ENCODE data around the gene GLT8D1.
"Not testable (repeated sequence)": the region's sequence is repeated elsewhere in the genome, so short reads cannot be mapped to it uniquely, and the experiment has no call there.

The GLT8D1 gene, protein sequence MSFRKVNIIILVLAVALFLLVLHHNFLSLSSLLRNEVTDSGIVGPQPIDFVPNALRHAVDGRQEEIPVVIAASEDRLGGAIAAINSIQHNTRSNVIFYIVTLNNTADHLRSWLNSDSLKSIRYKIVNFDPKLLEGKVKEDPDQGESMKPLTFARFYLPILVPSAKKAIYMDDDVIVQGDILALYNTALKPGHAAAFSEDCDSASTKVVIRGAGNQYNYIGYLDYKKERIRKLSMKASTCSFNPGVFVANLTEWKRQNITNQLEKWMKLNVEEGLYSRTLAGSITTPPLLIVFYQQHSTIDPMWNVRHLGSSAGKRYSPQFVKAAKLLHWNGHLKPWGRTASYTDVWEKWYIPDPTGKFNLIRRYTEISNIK

DNA sequence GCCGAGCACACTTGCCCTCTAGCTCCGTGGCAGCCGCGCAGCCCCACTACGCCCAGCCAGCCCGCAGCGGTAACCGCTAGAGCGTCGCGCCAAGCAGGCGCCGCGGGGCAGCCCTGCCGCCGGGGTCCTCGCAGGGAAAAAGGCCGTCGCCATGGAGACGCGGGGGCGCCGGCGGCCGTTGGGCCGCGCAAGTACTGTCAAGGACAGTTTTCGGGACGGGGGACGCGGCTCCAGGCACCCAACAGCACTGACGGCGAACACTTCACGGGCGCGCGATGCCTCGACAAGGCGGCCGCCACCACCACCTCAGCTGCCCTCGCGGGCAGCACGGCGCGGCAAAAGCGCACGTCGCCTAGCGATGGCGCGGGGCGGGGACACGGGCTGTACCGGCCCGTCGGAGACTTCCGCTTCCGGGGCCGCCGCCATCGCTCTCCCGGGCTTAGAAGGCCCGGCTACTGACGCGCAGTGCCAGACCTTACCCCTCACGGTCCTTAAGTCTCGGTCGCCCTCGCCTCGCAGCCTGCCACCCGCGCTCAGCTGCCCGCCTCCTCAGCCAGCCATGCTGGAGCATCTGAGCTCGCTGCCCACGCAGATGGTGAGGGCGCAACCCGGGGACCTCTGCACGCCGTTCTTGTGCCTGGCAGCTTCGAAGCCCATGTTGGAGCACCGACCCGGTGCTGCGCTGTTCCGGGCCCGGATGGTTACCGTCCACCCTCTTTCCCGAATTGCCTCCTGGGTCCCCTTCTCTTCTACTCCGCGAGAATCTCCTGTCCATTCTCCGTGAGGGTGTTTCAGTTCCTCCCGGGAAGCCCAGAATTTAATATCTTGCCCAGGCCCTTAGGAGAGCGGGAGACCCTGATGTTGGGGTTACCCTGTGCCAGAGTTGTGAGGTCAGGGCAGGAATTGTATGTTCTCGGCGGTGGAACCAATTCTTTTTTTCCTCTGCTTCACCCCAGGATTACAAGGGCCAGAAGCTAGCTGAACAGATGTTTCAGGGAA lies at the start of gene GLT8D1, which contains the start of gene SPCS1:
Gene GLT8D1, minus strand, starts transcription at position 104 of the 999 bp plus-strand sequence. CDS start 5,331 bp downstream, outside the sequence.
Gene SPCS1, plus strand, starts transcription at position 419 of the 999 bp plus-strand sequence. Its CDS starts 141 bp downstream, at position 560.
- H3K9me3 Mint-ChIP-seq: no peaks in the 10 kb centered on the region
- H3K4me3 Mint-ChIP-seq: peak within 1 kb of the TSS; percentile 98
- H3K4me1 Mint-ChIP-seq (ENCODE audit: low read depth): peaks cover 26% of the 10 kb centered on the region
- H3K36me3 Mint-ChIP-seq (ENCODE audit: low read depth): peaks cover 24% of the 10 kb centered on the region
- DNase-seq (ENCODE audit: low spot score): peak; percentile 85
- no peaks in the 10 kb centered on the region for H3K27me3 Mint-ChIP-seq (ENCODE audit: low read depth)
- H3K27ac Mint-ChIP-seq: peak within 1 kb of the TSS; percentile 92

DNA sequence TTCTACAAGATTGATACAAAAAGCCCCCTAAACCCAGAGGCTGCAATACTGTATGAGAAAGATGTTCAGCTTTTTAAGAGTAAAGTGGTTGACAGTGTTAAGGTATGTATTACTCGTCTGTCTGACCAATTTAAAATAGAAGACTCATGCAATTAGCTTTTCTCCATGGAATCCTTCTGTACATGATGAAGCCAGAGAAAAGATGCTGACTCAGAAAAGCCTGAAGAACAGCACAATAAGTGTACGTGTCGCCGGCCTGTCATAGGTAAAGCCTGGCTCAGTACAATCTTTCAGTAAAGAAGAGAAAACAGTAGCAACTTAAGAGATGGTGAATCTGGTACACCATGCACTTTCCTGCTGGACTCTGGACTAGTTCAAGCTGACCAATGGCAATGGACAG lies 48.8 kb upstream of the GLT8D1 start:
- Mint-ChIP-seq H3K4me1 (ENCODE audit: low read depth) (no peaks in the 10 kb centered on the region), H3K9me3 (no peaks in the 10 kb centered on the region), H3K4me3 (no peak overlapping the region), H3K36me3 (ENCODE audit: low read depth) (peaks cover 41% of the 10 kb centered on the region), H3K27me3 (ENCODE audit: low read depth) (no peaks in the 10 kb centered on the region), H3K27ac (no peak overlapping the region)
- DNase-seq (ENCODE audit: low spot score): no peak

DNA sequence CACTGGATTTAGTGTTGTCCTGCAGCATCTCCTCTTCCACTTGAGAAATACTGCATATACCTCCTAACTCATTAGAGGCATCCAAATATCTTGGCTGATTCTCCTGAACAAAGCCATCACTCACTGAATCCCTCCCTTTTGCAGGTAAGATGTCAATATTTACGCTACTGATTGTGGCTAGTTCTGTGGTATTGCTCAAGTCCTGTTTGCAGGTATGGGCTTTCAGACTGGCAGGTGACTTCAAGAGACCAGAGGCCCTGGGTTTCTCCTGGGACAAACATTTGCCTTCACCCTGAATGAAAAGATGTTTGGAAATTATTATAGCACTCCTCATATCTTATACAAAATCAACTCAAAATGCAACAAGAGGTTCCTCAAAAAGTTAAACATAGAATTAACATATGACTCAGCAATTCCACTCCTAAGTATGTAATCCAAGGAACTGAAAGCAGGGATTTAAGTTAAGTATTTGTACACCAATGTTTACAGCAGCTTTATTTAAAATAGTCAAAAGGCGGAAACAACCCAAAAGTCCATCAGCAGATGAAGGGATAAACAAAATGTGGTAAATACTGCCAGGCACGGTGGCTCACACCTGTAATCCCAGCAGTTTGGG lies 46.6 kb upstream of the GLT8D1 start:
- H3K4me1 Mint-ChIP-seq (ENCODE audit: low read depth): no peaks in the 10 kb centered on the region
- no peaks in the 10 kb centered on the region for H3K27me3 Mint-ChIP-seq (ENCODE audit: low read depth)
- no peaks in the 10 kb centered on the region for H3K9me3 Mint-ChIP-seq
- no peak overlapping the region for H3K4me3 Mint-ChIP-seq
- H3K36me3 Mint-ChIP-seq (ENCODE audit: low read depth): peaks cover 45% of the 10 kb centered on the region
- DNase-seq (ENCODE audit: low spot score): no peak
- H3K27ac Mint-ChIP-seq: no peak overlapping the region

DNA sequence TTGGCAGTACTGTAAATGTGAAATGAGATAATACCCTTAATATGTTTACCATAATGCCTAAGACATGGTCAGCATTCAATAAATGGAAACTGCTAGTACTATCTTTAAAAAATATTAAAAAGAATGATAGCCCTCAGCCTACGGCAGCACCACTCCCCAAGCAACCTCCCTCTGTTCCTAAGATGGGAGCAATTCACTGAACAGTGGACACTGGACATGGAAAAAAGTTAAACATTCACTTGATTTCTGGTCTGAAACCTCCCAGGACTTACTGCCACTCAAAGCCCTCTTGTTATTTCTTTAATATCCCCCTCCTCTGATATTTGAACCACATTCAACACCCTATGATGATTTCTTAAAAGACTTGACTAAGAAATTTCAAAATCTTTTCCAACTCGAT lies 38.1 kb upstream of the GLT8D1 start:
- no peaks in the 10 kb centered on the region for H3K27me3 Mint-ChIP-seq (ENCODE audit: low read depth)
- no peaks in the 10 kb centered on the region for H3K4me1 Mint-ChIP-seq (ENCODE audit: low read depth)
- H3K9me3 Mint-ChIP-seq: no peaks in the 10 kb centered on the region
- peaks cover 49% of the 10 kb centered on the region for H3K36me3 Mint-ChIP-seq (ENCODE audit: low read depth)
- no peak overlapping the region for H3K4me3 Mint-ChIP-seq
- H3K27ac Mint-ChIP-seq: peak overlapping the region; percentile 22
- no peak for DNase-seq (ENCODE audit: low spot score)

DNA sequence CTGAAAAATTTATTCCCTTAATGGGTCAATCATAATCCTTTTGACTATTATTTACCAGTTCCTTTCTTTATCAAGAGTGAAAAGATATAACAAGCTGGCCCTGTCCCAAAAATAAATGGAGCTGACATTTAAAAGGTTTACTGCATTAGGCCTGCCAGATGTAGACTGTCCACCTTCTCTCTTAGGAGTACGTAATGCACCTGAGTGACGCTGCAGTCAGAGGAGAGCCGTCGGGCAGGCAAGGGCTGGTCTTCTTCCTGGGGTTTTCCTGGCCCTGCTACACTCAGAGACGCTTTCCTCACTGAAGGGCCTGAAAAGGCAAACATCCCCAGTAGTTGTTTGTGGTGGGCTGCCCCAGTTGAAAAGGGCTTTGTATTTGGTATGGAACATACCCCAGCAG lies 37.6 kb upstream of the GLT8D1 start:
- no peak for DNase-seq (ENCODE audit: low spot score)
- H3K4me3 Mint-ChIP-seq: no peak overlapping the region
- no peak overlapping the region for H3K27ac Mint-ChIP-seq
- H3K9me3 Mint-ChIP-seq: no peaks in the 10 kb centered on the region
- no peaks in the 10 kb centered on the region for H3K27me3 Mint-ChIP-seq (ENCODE audit: low read depth)
- no peaks in the 10 kb centered on the region for H3K4me1 Mint-ChIP-seq (ENCODE audit: low read depth)
- H3K36me3 Mint-ChIP-seq (ENCODE audit: low read depth): peaks cover 46% of the 10 kb centered on the region

DNA sequence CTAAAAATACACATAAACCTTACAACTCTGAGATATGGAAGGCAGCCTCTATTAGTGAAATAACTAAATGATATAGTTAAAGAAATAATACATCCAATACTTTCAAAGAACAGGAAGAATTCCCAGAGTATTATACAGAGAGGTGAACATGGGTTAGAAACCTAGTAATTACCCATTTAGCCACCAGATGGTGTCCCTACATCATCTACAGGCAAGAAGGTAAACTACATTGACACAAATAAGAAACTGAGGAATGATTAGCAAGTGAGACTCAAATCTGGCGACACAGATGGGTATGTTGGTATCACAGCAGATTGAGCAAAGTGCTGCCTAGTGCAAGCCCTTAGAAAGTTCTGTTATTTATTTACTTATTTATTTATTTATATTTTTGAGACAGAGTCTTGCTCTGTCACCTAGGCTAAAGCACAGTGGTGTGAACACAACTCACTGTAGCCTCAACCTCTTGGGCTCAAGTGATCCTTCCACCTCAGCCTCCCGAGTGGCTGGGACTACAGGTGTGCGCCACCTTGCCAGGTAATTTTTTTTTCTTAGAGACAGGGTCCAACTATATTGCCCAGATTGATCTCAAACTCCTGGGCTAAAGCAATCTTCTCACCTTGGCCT lies 36.9 kb upstream of the GLT8D1 start:
- no peak overlapping the region for H3K27ac Mint-ChIP-seq
- no peaks in the 10 kb centered on the region for H3K4me1 Mint-ChIP-seq (ENCODE audit: low read depth)
- peaks cover 44% of the 10 kb centered on the region for H3K36me3 Mint-ChIP-seq (ENCODE audit: low read depth)
- no peaks in the 10 kb centered on the region for H3K27me3 Mint-ChIP-seq (ENCODE audit: low read depth)
- DNase-seq (ENCODE audit: low spot score): no peak
- no peaks in the 10 kb centered on the region for H3K9me3 Mint-ChIP-seq
- no peak overlapping the region for H3K4me3 Mint-ChIP-seq

DNA sequence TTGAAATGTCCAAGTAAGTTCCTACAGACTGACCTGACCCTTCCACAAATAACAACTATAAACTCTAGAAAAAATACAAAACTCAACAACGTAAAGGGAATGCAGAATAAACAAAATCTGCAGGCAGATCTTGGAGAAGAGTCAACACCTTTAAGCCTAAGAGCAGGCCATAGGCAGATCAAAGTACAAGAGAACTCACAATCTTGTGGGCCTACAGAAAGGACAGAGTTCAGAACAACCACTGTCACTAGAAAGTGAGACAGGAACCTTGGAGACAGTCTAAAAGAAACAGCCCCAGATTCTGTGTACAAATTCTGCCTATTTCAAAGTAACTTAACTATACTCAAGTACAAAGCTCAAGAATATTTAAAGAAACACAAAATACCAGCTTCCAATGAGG lies 34.1 kb upstream of the GLT8D1 start:
- H3K4me3 Mint-ChIP-seq: no peak overlapping the region
- H3K27me3 Mint-ChIP-seq (ENCODE audit: low read depth): no peaks in the 10 kb centered on the region
- H3K27ac Mint-ChIP-seq: no peak overlapping the region
- H3K36me3 Mint-ChIP-seq (ENCODE audit: low read depth): peaks cover 45% of the 10 kb centered on the region
- no peaks in the 10 kb centered on the region for H3K4me1 Mint-ChIP-seq (ENCODE audit: low read depth)
- peaks cover 3% of the 10 kb centered on the region for H3K9me3 Mint-ChIP-seq
- no peak for DNase-seq (ENCODE audit: low spot score)

DNA sequence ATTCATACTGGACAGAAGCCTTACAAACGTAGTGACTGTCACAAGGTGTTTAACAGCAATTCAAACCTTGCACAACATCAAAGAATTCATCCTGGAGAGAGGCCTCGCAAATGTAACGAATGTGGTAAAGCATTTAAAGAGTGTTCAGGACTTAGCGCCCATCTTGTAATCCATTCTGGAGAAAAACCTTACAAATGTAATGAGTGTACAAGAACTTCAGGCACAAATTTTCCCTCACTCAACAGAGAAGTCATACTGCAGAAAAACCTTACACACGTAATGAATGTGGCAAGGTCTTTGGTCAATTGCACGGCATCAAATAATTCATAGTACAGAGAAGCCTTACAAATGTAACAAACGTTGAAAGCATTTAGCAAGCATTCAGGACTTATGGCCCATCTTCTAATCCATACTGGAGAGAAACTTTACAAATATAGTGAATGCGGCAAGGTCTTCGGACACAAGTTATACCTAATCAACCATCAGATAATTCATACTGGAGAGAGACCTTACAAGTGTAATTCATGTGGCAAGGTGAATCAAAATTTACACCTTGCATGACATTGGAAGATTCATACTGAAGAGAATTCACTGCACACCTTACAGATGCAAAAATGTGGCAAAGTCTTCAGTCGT lies 27.8 kb upstream of the GLT8D1 start:
- Mint-ChIP-seq H3K36me3 (ENCODE audit: low read depth) (peaks cover 72% of the 10 kb centered on the region), H3K9me3 (peaks cover 51% of the 10 kb centered on the region), H3K27ac (no peak overlapping the region), H3K27me3 (ENCODE audit: low read depth) (no peaks in the 10 kb centered on the region), H3K4me1 (ENCODE audit: low read depth) (peaks cover 10% of the 10 kb centered on the region), H3K4me3 (no peak overlapping the region)
- no peak for DNase-seq (ENCODE audit: low spot score)

DNA sequence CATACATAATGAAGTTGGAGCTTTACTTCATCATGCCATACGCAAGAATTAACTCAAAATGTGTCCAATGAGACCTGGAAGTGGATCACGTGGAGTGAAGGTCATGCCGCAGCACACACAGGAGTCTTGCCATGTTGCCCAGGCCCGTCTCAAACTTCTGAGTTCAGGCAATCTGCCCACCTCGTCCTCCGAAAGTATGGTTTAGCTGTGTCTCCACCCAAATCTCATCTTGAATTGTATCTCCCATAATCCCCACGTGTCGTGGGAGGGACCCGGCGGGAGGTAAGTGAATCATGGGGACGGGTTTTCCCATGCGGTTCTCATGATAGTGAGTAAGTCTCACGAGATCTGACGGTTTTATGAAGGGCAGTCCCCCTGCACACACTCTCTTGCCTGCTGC lies 26.0 kb upstream of the GLT8D1 start:
- peaks cover 10% of the 10 kb centered on the region for H3K4me1 Mint-ChIP-seq (ENCODE audit: low read depth)
- no peak overlapping the region for H3K27ac Mint-ChIP-seq
- no peaks in the 10 kb centered on the region for H3K27me3 Mint-ChIP-seq (ENCODE audit: low read depth)
- H3K36me3 Mint-ChIP-seq (ENCODE audit: low read depth): peaks cover 80% of the 10 kb centered on the region
- H3K9me3 Mint-ChIP-seq: peaks cover 58% of the 10 kb centered on the region
- no peak overlapping the region for H3K4me3 Mint-ChIP-seq
- DNase-seq (ENCODE audit: low spot score): no peak

DNA sequence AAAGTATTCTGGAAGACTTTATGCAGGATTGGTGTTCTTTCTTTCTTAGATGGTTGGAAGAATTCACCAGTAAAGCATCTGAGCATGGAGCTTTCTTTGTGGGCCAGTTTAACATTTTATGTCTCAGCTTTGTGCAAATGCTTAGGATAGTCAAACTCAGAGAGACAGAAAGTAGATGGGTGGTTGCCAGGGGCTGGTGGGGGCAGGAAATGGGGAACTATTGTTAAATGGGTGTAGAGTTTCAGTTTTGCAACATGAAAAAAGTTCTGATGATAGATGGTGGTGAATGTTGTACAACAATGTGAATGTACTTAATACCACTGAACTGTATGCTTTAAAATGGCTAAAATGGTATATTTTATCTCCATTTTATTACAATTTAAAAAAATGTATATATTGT lies 25.1 kb upstream of the GLT8D1 start:
- Mint-ChIP-seq H3K36me3 (ENCODE audit: low read depth) (peaks cover 78% of the 10 kb centered on the region), H3K9me3 (peaks cover 58% of the 10 kb centered on the region), H3K4me3 (no peak overlapping the region), H3K27me3 (ENCODE audit: low read depth) (no peaks in the 10 kb centered on the region), H3K4me1 (ENCODE audit: low read depth) (peaks cover 10% of the 10 kb centered on the region), H3K27ac (peak overlapping the region; percentile 28)
- DNase-seq (ENCODE audit: low spot score): no peak

DNA sequence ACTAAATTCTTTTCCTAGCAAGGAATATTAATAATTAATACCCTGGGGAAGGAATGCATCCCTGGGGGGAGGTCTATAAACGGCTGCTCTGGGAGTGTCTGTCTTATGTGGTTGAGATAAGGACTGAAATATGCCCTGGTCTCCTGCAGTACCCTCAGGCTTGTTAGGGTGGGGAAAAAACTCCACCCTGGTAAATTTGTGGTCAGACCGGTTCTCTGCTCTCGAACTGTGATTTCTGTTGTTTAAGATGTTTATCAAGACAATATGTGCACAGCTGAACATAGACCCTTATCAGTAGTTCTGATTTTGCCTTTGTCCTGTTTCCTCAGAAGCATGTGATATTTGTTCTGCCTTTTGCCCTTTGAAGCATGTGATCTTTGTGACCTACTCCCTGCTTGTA lies 23.2 kb upstream of the GLT8D1 start:
- peaks cover 54% of the 10 kb centered on the region for H3K9me3 Mint-ChIP-seq
- peaks cover 10% of the 10 kb centered on the region for H3K4me1 Mint-ChIP-seq (ENCODE audit: low read depth)
- DNase-seq (ENCODE audit: low spot score); H3K27ac Mint-ChIP-seq; H3K27me3 Mint-ChIP-seq (ENCODE audit: low read depth); H3K4me3 Mint-ChIP-seq: not testable (repeated sequence)
- peaks cover 63% of the 10 kb centered on the region for H3K36me3 Mint-ChIP-seq (ENCODE audit: low read depth)

DNA sequence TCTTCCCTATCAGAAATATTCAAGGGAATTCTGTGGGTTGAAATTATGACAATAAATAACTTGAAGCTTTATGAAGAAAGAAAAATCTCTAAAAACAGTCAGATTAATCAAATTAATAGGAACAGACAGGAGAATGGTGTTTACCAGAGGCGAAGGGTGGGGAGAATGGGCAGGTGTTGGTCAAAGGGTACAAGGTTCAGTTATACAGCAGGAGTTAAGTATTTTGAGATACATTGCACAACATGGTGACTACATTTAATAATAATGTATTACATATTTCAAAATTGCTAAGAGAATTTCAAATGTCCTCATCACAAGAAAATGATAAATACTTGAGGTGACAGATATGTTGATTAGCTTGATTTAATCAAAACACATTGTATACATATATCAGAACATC lies 18.9 kb upstream of the GLT8D1 start:
- Mint-ChIP-seq H3K4me1 (ENCODE audit: low read depth) (peaks cover 22% of the 10 kb centered on the region), H3K9me3 (peaks cover 19% of the 10 kb centered on the region), H3K27me3 (ENCODE audit: low read depth) (no peaks in the 10 kb centered on the region), H3K36me3 (ENCODE audit: low read depth) (peaks cover 40% of the 10 kb centered on the region), H3K4me3 (no peak overlapping the region), H3K27ac (no peak overlapping the region)
- no peak for DNase-seq (ENCODE audit: low spot score)

DNA sequence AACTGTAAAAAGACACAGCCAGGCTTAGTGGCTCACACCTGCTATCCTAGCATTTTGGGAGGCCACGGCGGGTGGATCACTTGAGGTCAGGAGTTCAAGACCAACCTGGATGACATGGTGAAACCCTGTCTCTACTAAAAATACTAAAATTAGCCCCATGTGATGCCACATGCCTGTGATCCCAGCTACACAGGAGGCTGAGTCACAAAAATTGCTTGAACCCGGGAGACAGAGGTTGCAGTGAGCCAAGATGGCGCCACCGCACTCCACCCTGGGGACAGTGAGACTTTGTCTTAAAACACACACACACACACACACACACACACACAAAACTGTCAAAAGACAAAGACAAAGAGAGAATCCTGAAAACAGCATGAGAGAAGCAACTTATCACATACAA lies 18.3 kb upstream of the GLT8D1 start:
- DNase-seq (ENCODE audit: low spot score): no peak
- H3K4me3 Mint-ChIP-seq: no peak overlapping the region
- peaks cover 23% of the 10 kb centered on the region for H3K4me1 Mint-ChIP-seq (ENCODE audit: low read depth)
- H3K9me3 Mint-ChIP-seq: peaks cover 19% of the 10 kb centered on the region
- peaks cover 41% of the 10 kb centered on the region for H3K36me3 Mint-ChIP-seq (ENCODE audit: low read depth)
- no peaks in the 10 kb centered on the region for H3K27me3 Mint-ChIP-seq (ENCODE audit: low read depth)
- H3K27ac Mint-ChIP-seq: no peak overlapping the region
